Suprapubic skin (tissue), 4 donors: ENCODE data around the gene KDM2A. TPM values are rescaled to one million over a fixed set of nuclear protein-coding genes. Genes with fewer than 3 reads are reported as not detected.

ENCODE experiments used
- DNase-seq, 2 donors: peaks; one replicate each; pipeline ENCODE4 v3.0.0-alpha.2; 2019; ENCODE audit warnings: low spot score in 2 of 2
- H3K27ac ChIP-seq: fragments of 200-600 bp; sonication (generic); one replicate; pipeline ENCODE4 v1.5.1; 2019
- H3K27me3 ChIP-seq: fragments of 200-600 bp; sonication (generic); one replicate; pipeline ENCODE4 v1.5.1; 2019
- H3K36me3 ChIP-seq: fragments of 200-600 bp; sonication (generic); one replicate; pipeline ENCODE4 v1.5.1; 2019
- H3K4me1 ChIP-seq: fragments of 200-600 bp; sonication (generic); one replicate; pipeline ENCODE4 v1.5.1; 2019
- H3K4me3 ChIP-seq: fragments of 200-600 bp; sonication (generic); one replicate; pipeline ENCODE4 v1.5.1; 2019; ENCODE audit warnings: mild to moderate bottlenecking
- H3K9me3 ChIP-seq: fragments of 200-600 bp; sonication (generic); one replicate; pipeline ENCODE4 v1.5.1; 2019
- CTCF ChIP-seq, 2 donors: fragments of 200-600 bp in 1 of 2; fragments of 450-650 bp in 1 of 2; sonication (generic) in 1 of 2; IDR thresholded peaks; one replicate each; pipeline ENCODE4 v1.5.1; 2016 to 2019; ENCODE audit warnings: antibody characterized with exemption in 2 of 2, mild to moderate bottlenecking in 1 of 2, moderate library complexity in 1 of 2
- EP300 ChIP-seq: sonication (generic); formaldehyde crosslinking; IDR thresholded peaks from one replicate; pipeline ENCODE4 v1.6.1; 2017; ENCODE audit warnings: antibody characterized with exemption
- POLR2A ChIP-seq, 2 donors: fragments of 450-650 bp; IDR thresholded peaks; one replicate each; pipeline ENCODE4 v1.6.1; 2017; ENCODE audit warnings: antibody characterized with exemption in 2 of 2, mild to moderate bottlenecking in 2 of 2, moderate library complexity in 2 of 2
- POLR2AphosphoS5 ChIP-seq, 3 donors: sonication (generic); formaldehyde crosslinking; IDR thresholded peaks; one replicate each; pipeline ENCODE4 v1.6.1; 2017; ENCODE audit warnings: antibody characterized with exemption in 3 of 3
- WGBS: methylation state at CpG from one replicate; pipeline ENCODE4 v1.1.5; 2018; 5-methylcytosine and 5-hydroxymethylcytosine counted together
- total RNA-seq, 4 donors: library from RNA; depleted of rRNA; stranded (reverse); fragments of >200 nt; gene quantifications; one replicate each; pipeline ENCODE4 v1.1.0, GENCODE V29; 2016

Gene KDM2A
- 100 to 1,000 TPM in 1 of 4 donors, 10 to 100 TPM in 3; 76.0 to 142 (median 84.8) TPM for total RNA-seq

GRCh38 chr11:67118801-67119584 lies at the start of gene KDM2A:
Gene KDM2A (plus strand): TSS chr11:67119263. CDS start chr11:67121317, 2,054 bp downstream.
- H3K4me3 ChIP-seq = peak within 1 kb of the TSS; percentile 92
- H3K27ac ChIP-seq = peak within 1 kb of the TSS; percentile 99
- no peaks in the 10 kb centered on the region for H3K27me3 ChIP-seq
- no peaks in the 10 kb centered on the region for H3K36me3 ChIP-seq
- H3K4me1 ChIP-seq = peaks cover 48% of the 10 kb centered on the region
- H3K9me3 ChIP-seq = no peaks in the 10 kb centered on the region
- TF ChIP-seq EP300 (no peak), POLR2A (IDR thresholded peaks at IDR 0.05) (peak in 1 of 2 donors; percentile 44), POLR2AphosphoS5 (IDR thresholded peaks at IDR 0.05) (no peak), CTCF (IDR thresholded peaks at IDR 0.05) (peak in 1 of 2 donors; percentile 48)
- DNase-seq = peak; percentile 99
- WGBS = no CpG with 5 or more reads among the region's 97 CpGs

DNA sequence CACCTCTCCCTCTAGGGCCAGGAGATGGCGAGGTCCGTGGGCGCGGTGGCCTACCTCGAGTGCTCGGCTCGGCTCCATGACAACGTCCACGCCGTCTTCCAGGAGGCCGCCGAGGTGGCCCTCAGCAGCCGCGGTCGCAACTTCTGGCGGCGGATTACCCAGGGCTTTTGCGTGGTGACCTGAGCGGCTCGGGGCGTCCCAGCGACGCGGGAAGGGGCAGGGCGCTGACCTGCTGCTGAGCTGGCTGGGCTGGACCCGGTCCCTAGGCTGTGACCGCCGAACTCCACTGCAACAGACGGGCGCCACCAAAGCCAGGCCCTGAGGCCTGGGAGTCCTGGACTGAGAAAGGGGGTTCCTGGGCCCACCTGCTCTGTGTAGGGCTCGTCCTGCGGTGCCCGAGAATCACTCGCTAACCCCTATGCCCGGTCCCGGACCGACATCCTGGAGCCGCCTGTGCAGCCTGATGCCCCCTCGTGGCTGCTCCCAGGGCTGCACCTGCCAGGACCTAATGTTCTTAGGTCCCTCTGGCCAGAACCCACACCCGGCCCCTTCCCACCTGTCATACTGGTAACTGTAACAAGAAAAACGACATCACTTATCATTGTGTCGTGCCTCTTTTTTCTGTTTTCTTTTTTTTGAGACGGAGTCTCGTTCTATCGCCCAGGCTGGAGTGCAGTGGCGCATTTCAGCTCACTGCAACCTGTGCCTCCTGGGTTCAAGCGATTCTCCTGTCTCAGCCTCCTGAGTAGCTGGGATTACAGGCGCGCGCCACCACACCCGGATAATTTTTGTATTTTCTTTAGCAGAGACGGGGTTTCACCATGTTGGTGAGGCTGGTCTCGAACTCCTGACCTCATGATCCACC lies 47.4 kb upstream of the KDM2A start:
- WGBS = 76% methylated on average over 32 of the region's 53 CpGs
- Histone ChIP-seq H3K27me3 (no peaks in the 10 kb centered on the region), H3K4me1 (peaks cover 4% of the 10 kb centered on the region), H3K27ac (no peak overlapping the region), H3K9me3 (no peaks in the 10 kb centered on the region), H3K4me3 (peak overlapping the region; percentile 42), H3K36me3 (no peaks in the 10 kb centered on the region)
- TF ChIP-seq CTCF (IDR thresholded peaks at IDR 0.05) (peak; percentile 44 to 87), POLR2AphosphoS5 (IDR thresholded peaks at IDR 0.05) (no peak), POLR2A (IDR thresholded peaks at IDR 0.05) (no peak), EP300 (no peak)
- DNase-seq = no peak

DNA sequence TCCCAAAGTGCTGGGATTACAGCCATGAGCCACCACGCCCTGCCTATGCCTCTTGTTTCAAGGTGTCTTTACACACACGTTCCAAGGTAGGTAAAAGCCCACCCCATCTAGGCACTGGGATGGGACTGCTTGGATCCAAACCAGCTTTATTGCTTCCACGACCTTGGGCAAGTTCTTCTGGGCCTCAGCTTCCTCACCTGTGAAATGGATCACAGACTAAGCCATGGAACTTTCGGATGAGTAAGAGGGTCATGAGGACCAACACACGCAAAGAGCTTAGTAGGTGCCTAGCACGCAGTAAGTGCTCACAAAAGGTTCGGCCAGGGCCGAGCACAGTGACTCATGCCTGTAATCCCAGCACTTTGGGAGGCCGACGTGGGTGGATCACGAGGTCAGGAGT lies 46.8 kb upstream of the KDM2A start:
- WGBS = 90% methylated on average over 9 of the region's 11 CpGs
- Histone ChIP-seq H3K9me3 (no peaks in the 10 kb centered on the region), H3K36me3 (no peaks in the 10 kb centered on the region), H3K4me1 (peaks cover 7% of the 10 kb centered on the region), H3K4me3 (no peak overlapping the region), H3K27me3 (no peaks in the 10 kb centered on the region), H3K27ac (no peak overlapping the region)
- no peak for TF ChIP-seq EP300
- no peak for TF ChIP-seq CTCF (IDR thresholded peaks at IDR 0.05)
- no peak for TF ChIP-seq POLR2A (IDR thresholded peaks at IDR 0.05)
- TF ChIP-seq POLR2AphosphoS5 (IDR thresholded peaks at IDR 0.05) = no peak
- no peak for DNase-seq

DNA sequence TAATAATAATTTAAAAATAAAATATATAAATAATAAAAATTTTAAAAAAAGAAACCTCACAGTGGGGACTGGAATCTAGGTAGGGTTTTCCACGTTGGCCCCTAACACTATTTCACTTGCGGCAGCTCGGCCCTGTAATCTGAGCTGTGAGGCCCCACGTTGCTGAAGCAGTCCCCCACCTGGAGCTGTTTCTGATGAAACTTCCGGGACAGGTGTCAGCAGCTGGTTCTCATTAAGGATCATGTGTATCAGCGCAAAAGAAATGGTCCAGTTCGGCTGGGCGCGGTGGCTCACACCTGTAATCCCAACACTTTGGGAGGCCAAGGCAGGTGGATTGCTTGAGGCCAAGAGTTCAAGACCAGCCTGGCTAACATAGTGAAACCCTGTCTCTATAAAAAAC lies 45.2 kb upstream of the KDM2A start:
- H3K36me3 ChIP-seq = no peaks in the 10 kb centered on the region
- 87% methylated on average over 5 of the region's 9 CpGs for WGBS
- no peaks in the 10 kb centered on the region for H3K9me3 ChIP-seq
- peaks cover 23% of the 10 kb centered on the region for H3K4me1 ChIP-seq
- TF ChIP-seq POLR2AphosphoS5 (IDR thresholded peaks at IDR 0.05) (no peak), CTCF (IDR thresholded peaks at IDR 0.05) (no peak), EP300 (no peak), POLR2A (IDR thresholded peaks at IDR 0.05) (no peak)
- H3K27me3 ChIP-seq = no peaks in the 10 kb centered on the region
- no peak overlapping the region for H3K4me3 ChIP-seq
- no peak for DNase-seq
- H3K27ac ChIP-seq = no peak overlapping the region

GRCh38 chr11:67076202-67076601 lies 42.9 kb upstream of the KDM2A start:
- H3K27ac ChIP-seq = no peak overlapping the region
- H3K9me3 ChIP-seq = no peaks in the 10 kb centered on the region
- no peaks in the 10 kb centered on the region for H3K36me3 ChIP-seq
- H3K27me3 ChIP-seq = no peaks in the 10 kb centered on the region
- WGBS = 83% methylated on average over 6 of the region's 6 CpGs
- TF ChIP-seq EP300 (no peak), POLR2A (IDR thresholded peaks at IDR 0.05) (no peak), CTCF (IDR thresholded peaks at IDR 0.05) (no peak), POLR2AphosphoS5 (IDR thresholded peaks at IDR 0.05) (no peak)
- H3K4me3 ChIP-seq = no peak overlapping the region
- DNase-seq = no peak
- peaks cover 30% of the 10 kb centered on the region for H3K4me1 ChIP-seq
